Lower lobe of right lung (tissue), 2 donors: Measurements from ENCODE around the gene THEMIS. TPM values are rescaled to one million over a fixed set of nuclear protein-coding genes. Genes with fewer than 3 reads are reported as not detected.

ENCODE experiments used
- ATAC-seq, 2 donors: fragments of 200-7000 bp; cut with Tn5 transposase; one replicate each; pipeline ENCODE4 v1.9.1; 2020 to 2022; ENCODE audit warnings: mild to moderate bottlenecking in 2 of 2, moderate library complexity in 2 of 2
- DNase-seq: peaks from one replicate; pipeline ENCODE4 v3.0.0-alpha.2; 2020
- H3K27ac ChIP-seq: fragments of 200-600 bp; one replicate; pipeline ENCODE4 v1.8.0; 2022
- H3K27me3 ChIP-seq: fragments of 200-600 bp; one replicate; pipeline ENCODE4 v1.8.0; 2022; ENCODE audit warnings: low read depth
- H3K36me3 ChIP-seq: fragments of 200-600 bp; one replicate; pipeline ENCODE4 v1.8.0; 2022; ENCODE audit warnings: mild to moderate bottlenecking
- H3K4me1 ChIP-seq: fragments of 200-600 bp; one replicate; pipeline ENCODE4 v1.8.0; 2022
- H3K4me3 ChIP-seq: fragments of 200-600 bp; one replicate; pipeline ENCODE4 v1.8.0; 2022; ENCODE audit warnings: mild to moderate bottlenecking
- H3K9me3 ChIP-seq: fragments of 200-600 bp; one replicate; pipeline ENCODE4 v1.8.0; 2022
- CTCF ChIP-seq: fragments of 200-600 bp; IDR thresholded peaks from one replicate; pipeline ENCODE4 v1.8.0; 2022; ENCODE audit warnings: antibody characterized with exemption, mild to moderate bottlenecking
- intact Hi-C: fragments of 100-400 bp; cut with DNase I; formaldehyde crosslinking; loops from one replicate; pipeline ENCODE4 v1.11.0; 2022
- total RNA-seq: library from RNA; stranded (reverse); fragmentation: NEBNext Ultra II Directional; extraction: Animal tissue kit (Norgen Biotek cat#: 25700); gene quantifications from one replicate; pipeline ENCODE4 v1.2.1, GENCODE V29; 2021
- donor health status: DM: no; HTN: yes; CAD: no; lungs with severe emphysema.

Gene THEMIS
- total RNA-seq, 1 donor from 2014 or later = 1.8 TPM

DNA sequence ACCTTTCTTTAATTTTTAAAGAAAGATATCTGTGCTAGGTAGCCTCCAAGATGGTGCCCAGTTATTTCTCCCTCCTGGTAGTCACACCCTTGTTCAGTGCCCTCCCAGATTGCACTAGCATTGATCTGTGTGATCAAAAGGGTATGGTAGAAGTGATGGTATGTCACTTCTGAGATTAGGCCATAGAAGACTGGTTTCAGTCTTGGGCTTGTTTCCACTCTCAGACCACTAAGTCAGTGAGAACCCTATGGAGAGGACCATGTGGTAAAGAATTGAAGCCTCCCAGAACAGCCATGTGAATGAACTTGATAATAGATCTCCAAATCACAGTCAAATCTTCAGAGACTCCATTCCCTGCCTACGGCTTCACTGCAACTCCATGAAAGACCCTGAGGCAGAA is 57.3 kb downstream of the THEMIS start:
- intact Hi-C loops = no loop called here
- DNase-seq = no peak
- no peak for TF ChIP-seq CTCF
- ATAC-seq = no peak
- Histone ChIP-seq H3K27ac (no peak overlapping the region), H3K36me3 (no peaks in the 10 kb centered on the region), H3K4me3 (no peak overlapping the region), H3K9me3 (no peaks in the 10 kb centered on the region), H3K4me1 (no peaks in the 10 kb centered on the region), H3K27me3 (no peaks in the 10 kb centered on the region)

DNA sequence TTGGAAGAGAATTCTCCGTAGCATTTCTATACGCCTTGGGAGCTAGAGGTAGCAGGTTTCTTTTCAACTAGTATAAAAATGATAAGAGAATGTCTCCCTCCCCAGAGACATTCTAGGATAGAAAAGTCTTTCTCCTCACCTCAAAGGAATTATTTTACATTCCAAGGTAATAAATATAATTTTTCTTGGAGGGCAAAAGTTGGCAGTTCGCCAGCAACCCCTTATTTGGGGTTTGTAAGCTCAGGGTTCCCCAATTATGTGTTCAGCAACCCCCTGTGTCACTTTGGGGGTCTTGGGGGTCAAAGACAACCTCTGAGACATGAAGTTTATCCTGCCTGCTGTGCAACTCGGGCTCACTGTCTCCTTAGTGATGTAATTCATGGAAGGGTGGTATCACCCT is 58.3 kb downstream of the THEMIS start:
- H3K9me3 ChIP-seq = no peaks in the 10 kb centered on the region
- TF ChIP-seq CTCF = no peak
- H3K27me3 ChIP-seq = no peaks in the 10 kb centered on the region
- no peak for DNase-seq
- H3K27ac ChIP-seq = no peak overlapping the region
- no peaks in the 10 kb centered on the region for H3K4me1 ChIP-seq
- no peak for ATAC-seq
- intact Hi-C loops = no loop called here
- H3K4me3 ChIP-seq = no peak overlapping the region
- H3K36me3 ChIP-seq = no peaks in the 10 kb centered on the region

GRCh38 chr6:127841811-127842210 is 59.0 kb downstream of the THEMIS start:
- H3K4me3 ChIP-seq = no peak overlapping the region
- no peak overlapping the region for H3K27ac ChIP-seq
- no peaks in the 10 kb centered on the region for H3K4me1 ChIP-seq
- ATAC-seq (no peak), DNase-seq (no peak)
- no peaks in the 10 kb centered on the region for H3K36me3 ChIP-seq
- no peak for TF ChIP-seq CTCF
- intact Hi-C loops = no loop called here
- H3K27me3 ChIP-seq = no peaks in the 10 kb centered on the region
- H3K9me3 ChIP-seq = no peaks in the 10 kb centered on the region

- no peak for TF ChIP-seq CTCF
- no peaks in the 10 kb centered on the region for H3K9me3 ChIP-seq
- H3K4me3 ChIP-seq = no peak overlapping the region
- DNase-seq = no peak
- no peaks in the 10 kb centered on the region for H3K27me3 ChIP-seq
- no peaks in the 10 kb centered on the region for H3K36me3 ChIP-seq
- no peak for ATAC-seq
- intact Hi-C loops = no loop called here
- H3K27ac ChIP-seq = no peak overlapping the region
- no peaks in the 10 kb centered on the region for H3K4me1 ChIP-seq
These were observed 66.7 kb downstream of the THEMIS start for GRCh38 chr6:127834136-127834535.

DNA sequence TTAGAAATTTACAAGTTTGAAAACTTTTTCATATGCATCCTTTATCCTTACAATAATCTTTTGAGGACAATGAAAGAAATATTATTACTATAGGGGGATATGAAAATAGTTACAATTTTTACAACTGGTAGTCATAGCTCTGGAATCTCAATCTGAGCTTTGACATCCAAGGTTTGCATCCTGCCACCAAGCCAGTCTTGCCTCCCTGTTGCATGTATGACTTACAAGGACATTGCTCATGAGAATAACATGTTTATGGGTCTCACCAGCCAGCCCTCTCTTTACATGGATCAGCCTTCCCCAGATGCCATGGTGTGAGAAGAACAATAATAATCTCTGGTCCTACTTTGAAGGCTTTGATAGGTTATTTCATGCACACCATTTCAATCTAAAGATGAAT is 67.5 kb downstream of the THEMIS start:
- Histone ChIP-seq H3K27me3 (no peaks in the 10 kb centered on the region), H3K4me1 (no peaks in the 10 kb centered on the region), H3K9me3 (no peaks in the 10 kb centered on the region), H3K36me3 (no peaks in the 10 kb centered on the region), H3K4me3 (no peak overlapping the region), H3K27ac (no peak overlapping the region)
- ATAC-seq = no peak
- intact Hi-C loops = no loop called here
- no peak for DNase-seq
- no peak for TF ChIP-seq CTCF

DNA sequence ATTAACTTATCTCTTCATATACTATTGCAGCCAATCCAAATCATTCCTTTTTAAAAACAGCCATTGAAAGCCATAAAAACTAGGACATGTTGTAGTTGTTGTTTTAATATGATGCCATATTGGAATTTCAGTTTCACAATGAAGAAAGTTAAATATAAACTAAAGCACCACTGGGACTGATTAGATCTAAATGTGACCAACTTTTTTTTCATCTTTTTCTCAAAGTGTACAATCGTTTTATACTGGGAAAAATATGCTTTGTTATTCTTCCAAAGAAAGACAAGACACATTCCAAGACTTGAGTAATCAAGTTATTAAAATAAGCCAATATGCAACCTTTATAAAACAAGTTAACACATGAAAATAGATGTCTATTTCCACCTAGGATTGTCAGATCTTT is 68.5 kb downstream of the THEMIS start:
- Histone ChIP-seq H3K4me3 (no peak overlapping the region), H3K27ac (no peak overlapping the region), H3K36me3 (no peaks in the 10 kb centered on the region), H3K9me3 (no peaks in the 10 kb centered on the region), H3K4me1 (no peaks in the 10 kb centered on the region), H3K27me3 (no peaks in the 10 kb centered on the region)
- ATAC-seq (no peak), DNase-seq (no peak)
- intact Hi-C loops = no loop called here
- no peak for TF ChIP-seq CTCF
